Stimulated activated CD4-positive, alpha-beta T cell treated with anti-CD3 and anti-CD28 coated beads, TNF-alpha, amount 100 ng/mL, for 1 hour (primary cell): ENCODE data around the gene TTC23.

Experiments
- DNase-seq, 3 donors: peaks; one replicate each; pipeline ENCODE4 v3.0.0-alpha.2; 2020; ENCODE audit warnings: low read depth in 3 of 3, low spot score in 1 of 3

Gene TTC23

DNA sequence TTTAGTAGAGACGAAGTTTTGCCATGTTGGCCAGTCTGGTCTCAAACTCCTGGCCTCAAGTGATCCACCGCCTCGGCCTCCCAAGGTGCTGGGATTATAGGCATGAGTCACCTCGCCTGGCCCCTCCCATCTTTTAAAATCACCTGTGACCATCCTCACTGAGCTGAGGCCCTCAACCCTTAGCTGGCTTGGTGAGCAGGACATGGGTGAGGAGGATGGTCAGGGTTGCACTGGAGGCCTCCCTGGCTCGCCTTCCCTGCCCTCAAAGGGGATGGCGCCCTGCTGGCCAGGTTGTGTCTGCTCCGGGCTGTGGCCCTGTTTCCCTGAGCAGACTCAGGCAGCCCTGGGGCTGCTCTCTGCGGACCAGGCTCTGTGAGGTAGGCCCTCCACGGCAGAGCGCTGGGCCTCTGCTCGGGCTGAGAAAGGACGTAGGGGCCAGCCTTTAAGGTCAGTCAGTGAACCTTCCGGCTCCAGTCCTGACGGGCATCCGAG, 110.8 kb downstream of the TTC23 start:
- DNase-seq = no peak

DNA sequence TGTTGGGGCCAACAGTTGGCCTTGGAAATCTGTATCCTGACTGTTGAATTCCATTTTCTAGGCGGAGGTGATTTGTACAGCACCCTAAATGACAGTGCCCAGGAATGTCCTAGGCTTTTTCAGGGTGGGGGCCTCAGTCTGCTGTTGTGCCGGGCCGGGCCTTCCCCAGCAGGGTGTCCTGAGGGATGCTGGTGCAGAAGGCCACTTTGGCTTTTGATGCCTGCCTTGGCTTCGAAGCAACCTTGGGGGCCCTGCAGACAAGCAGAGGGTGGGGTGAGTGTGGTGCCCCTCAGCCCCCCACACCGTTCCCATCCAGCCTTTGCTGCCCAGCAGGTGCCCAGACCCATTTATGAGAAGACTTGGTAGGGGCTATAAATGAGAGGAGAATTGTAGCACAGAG, 111.5 kb downstream of the TTC23 start:
- DNase-seq = no peak

DNA sequence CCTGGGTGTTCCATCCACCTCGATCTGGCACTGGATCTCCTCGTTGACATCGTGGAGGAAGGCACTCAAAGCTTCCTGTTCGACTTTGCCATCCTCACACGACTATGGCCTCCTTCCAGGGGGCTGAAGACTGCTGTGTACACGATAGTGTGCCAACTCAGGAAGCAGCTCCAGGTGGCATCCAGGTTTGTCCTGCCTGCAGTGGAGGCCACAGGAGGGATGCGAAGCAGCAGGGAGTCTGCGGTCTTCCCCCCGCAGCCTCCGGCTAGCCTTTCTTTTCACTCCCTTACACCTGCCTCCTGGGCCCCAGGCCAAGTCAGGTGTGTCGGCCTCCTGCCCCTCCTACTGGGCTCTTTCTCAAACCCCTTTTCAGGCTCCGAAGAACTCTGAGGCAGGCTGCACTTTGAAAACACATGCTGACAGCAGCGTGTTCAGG, 112.3 kb downstream of the TTC23 start:
- no peak for DNase-seq

DNA sequence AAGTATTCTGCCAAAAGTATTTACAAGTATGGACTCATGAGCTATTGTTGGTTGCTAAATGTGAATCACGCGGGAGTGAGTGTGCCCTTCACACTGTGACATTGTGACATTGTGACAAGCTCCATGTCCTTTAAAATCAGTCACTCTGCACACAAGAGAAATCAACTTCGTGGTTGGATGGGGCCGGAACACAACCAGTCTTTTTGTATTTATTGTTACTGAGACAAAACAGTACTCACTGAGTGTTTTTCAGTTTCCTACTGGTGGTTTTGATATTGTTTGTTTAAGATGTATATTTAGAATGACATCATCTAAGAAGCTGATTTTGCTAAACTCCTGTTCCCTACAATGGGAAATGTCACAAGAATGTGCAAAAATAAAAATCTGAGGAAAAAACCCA, 114.2 kb downstream of the TTC23 start:
- DNase-seq = no peak

DNA sequence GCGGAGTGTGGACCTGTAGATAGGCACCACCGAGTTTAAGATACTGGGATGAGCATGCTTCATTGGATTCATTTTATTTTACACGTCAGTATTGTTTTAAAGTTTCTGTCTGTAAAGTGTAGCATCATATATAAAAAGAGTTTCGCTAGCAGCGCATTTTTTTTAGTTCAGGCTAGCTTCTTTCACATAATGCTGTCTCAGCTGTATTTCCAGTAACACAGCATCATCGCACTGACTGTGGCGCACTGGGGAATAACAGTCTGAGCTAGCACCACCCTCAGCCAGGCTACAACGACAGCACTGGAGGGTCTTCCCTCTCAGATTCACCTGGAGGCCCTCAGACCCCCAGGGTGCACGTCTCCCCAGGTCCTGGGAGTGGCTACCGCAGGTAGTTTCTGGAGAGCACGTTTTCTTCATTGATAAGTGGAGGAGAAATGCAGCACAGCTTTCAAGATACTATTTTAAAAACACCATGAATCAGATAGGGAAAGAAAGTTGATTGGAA, 115.0 kb downstream of the TTC23 start:
- DNase-seq = no peak

DNA sequence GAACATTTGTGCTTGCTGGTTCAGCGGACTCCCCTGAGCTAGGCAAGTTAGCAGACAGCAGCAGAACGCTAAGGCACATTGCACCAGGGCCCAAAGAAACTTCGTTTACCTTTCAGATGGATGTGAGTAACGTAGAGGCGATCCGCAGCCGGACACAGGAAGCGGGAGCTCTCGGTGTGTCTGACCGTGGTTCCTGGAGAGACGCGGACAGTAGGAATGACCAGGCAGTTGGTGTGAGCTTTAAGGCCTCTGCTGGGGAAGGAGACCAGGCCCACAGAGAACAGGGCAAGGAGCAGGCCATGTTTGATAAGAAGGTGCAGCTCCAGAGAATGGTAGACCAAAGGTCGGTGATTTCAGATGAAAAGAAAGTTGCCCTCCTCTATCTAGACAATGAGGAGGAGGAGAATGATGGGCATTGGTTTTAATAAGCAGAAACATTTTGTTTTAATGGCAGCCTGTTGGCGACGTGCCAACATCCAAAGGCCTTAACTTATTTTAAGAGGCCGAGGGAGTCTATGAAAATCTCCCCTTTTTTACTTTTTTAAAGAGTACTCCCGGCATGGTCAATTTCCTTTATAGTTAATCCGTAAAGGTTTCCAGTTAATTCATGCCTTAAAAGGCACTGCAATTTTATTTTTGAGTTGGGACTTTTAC, 116.6 kb downstream of the TTC23 start:
- no peak for DNase-seq

DNA sequence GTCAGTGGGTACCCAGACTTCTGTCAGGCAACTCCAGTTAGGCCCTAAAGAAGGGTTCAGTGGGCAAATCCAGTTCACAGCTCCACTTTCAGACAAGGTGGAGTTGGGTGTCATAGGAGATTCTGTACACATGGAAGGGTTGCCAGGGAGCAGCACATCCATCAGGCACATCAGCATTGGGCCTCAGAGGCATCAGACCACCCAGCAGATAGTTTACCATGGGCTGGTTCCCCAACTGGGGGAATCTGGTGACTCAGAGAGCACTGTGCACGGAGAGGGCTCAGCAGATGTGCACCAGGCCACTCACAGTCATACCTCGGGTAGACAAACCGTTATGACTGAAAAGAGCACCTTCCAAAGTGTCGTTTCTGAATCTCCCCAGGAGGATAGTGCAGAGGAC, 117.3 kb downstream of the TTC23 start:
- DNase-seq = no peak

DNA sequence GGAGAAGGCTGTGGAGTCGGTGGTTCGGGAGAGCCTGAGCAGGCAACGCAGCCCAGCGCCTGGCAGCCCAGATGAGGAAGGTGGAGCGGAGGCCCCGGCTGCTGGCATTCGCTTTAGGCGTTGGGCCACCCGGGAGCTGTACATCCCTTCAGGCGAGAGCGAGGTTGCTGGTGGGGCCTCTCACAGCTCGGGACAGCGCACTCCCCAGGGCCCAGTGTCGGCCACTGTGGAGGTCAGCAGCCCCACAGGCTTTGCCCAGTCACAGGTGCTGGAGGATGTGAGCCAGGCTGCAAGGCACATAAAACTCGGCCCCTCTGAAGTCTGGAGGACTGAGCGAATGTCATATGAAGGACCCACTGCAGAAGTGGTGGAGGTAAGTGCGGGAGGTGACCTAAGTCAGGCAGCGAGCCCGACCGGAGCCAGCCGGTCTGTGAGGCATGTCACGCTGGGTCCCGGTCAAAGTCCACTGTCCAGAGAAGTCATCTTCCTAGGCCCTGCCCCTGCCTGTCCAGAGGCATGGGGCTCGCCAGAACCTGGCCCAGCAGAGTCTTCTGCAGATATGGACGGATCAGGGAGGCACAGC, 117.8 kb downstream of the TTC23 start:
- no peak for DNase-seq

DNA sequence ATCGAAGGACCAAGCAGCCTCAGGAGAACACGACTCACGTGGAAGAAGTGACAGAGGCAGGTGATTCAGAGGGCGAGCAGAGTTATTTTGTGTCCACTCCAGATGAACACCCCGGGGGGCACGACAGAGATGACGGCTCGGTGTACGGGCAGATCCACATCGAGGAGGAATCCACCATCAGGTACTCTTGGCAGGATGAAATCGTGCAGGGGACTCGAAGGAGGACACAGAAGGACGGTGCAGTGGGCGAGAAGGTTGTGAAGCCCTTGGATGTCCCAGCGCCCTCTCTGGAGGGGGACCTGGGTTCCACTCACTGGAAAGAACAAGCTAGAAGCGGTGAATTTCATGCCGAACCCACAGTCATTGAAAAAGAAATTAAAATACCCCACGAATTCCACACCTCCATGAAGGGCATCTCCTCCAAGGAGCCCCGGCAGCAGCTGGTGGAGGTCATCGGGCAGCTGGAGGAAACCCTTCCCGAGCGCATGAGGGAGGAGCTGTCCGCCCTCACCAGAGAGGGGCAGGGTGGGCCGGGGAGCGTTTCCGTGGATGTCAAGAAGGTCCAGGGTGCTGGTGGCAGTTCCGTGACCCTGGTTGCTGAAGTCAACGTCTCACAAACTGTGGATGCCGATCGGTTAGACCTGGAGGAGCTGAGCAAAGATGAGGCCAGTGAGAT, 118.5 kb downstream of the TTC23 start:
- no peak for DNase-seq

DNA sequence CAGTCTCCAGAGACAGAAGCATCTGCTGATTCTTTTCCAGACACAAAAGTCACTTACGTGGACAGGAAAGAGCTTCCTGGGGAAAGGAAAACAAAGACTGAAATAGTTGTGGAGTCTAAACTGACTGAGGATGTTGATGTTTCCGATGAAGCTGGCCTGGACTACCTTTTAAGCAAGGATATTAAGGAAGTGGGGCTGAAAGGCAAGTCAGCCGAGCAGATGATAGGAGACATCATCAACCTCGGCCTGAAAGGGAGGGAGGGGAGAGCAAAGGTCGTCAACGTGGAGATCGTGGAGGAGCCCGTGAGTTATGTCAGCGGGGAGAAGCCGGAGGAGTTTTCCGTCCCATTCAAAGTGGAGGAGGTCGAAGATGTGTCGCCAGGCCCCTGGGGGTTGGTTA, 119.1 kb downstream of the TTC23 start:
- DNase-seq = no peak

DNA sequence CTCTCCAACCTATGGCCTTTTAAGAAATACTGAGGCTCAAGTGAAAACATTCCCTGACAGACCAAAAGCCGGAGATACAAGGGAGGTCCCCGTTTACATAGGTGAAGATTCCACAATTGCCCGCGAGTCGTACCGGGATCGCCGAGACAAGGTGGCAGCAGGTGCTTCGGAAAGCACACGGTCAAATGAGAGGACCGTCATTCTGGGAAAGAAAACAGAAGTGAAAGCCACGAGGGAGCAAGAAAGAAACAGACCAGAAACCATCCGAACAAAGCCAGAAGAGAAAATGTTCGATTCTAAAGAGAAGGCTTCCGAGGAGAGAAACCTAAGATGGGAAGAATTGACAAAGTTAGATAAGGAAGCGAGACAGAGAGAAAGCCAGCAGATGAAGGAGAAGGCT, 119.7 kb downstream of the TTC23 start:
- DNase-seq = no peak

DNA sequence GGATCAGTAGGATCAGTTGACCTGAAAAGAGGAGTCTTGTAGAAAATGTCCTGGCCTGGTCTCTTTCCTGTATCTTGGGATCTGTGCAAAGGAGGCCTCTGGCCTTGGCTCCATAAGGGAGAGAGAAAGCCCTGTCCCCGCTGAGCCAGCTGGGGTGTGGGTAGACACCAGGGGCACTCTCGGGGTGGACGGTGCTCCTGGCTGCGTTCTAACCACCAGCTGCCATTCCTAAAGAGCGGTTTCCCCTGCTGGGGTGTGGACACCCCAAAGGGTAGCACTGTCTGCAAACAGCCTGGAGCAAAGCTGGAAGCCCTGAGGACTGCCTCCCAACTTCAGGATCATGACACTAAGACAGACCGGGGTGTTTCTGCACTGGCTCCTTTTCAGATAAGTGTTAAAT, 121.0 kb downstream of the TTC23 start:
- DNase-seq = no peak

DNA sequence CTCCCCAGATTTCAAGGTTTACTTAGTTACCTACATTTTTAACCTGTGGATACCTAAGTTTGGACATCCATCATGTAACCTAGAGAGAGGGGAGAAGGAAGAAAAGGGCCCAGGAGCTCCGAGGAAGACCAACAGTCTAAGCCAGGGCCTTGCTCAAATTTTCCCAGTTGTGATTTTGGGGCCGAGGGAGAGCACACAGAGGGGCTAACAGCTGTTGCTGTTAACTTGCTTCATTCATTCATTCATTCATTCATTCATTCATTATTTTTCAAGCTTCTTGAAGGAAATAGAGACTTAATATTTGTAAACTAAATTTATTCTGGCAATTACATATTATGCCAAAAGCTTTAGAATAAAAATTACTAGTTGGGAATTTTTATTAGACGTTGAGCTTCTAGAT, 121.6 kb downstream of the TTC23 start:
- DNase-seq = no peak

DNA sequence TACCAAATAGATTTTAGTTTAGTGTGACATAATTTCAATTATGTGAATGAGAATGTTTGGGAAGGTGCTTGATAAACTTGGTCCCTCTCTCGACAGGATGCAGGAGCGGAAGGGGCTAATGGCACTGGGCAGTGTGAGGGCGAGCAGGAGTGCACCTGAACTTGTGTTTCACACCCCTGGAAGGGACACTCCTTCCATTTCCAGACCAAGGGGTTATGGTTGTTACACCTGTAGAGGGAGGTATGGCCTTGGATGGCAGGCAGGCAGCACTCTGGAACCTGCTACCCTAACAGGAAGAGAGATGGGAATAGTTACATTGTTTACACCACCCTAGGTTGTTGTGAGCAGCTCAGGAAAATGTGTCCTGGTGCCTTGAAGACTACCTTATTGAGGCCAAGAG, 122.5 kb downstream of the TTC23 start:
- DNase-seq = no peak

DNA sequence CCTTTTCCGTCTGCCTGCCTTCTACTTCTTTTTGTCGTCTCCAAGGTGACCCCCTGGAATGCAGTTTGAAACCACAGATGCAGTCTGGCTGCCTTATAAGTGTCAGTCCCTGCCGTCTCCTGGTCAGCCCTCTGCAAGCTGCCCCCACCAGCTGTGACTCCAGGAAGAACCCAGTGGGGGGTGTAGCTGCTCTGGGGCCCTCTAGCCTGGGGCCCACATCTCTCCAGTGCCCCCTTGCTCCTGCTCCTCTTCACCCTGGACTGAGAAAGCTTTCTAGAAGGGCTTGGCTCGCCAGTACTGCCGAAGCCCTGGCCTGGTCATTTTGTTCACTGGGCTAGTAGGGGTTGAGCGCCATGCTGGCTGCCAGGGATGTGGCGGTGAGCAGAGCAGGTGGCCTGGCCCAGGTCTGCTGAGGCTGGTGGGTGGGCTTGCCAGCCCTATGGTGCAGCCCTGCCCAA, 123.2 kb downstream of the TTC23 start:
- DNase-seq = no peak

DNA sequence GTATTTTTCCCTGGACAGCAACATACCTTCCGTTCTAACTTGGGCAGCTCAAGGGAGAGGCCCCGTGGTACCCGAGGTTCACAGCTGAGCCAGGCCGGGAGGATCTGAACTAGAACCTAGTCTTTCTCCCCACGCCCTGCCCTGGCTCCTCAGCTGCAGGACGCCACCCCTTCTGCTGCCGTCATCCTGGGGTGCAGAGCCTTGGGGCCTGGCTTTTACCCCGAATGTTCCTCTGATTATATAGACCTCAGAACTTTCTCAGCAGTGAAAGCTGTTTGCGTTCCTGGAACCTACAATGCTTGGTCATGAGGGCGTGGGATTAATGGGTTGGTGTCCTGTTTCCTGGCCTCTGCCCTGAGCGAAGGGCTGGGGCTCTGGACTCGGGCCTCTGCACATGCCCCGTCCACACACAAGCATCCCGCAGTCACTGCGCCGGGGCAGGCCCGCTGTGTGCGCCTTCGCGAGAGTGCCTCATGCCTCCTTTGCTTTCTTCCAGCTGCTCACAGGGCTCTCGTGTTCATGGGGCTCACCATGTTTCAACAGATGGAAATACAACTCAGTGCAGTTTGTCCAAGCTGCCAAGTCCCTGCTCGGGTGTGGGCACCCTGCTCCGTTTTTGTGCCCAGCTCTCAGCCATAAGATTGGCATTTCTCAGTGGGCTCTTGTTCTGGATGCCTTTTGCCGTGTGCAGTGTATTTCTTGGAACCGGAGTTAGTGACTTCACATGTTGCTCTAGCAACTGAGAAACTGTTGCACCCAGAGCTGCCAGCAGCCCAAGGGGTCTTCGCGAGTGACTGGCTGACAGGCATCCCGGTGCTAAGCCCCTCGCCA, 124.1 kb downstream of the TTC23 start:
- no peak for DNase-seq

DNA sequence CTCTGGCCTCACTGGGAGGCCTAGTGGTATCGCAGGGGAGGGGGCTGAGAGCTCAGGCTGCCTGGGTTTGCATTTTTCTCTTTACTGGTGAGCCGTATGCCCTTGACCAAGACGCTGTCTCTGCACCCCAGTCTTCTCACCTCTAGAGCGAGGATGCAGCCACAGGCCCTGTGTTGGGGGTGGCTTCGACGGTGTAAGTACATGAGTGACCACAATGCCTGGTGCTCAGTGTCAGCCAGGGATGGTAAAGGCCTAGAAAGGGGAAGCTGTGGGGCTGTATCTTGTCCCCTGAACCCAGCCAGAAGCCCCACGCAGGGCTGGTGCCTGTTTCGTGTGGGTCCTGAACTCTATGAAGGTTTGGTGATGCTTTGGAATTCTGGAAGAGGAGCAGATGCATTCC, 124.7 kb downstream of the TTC23 start:
- no peak for DNase-seq

DNA sequence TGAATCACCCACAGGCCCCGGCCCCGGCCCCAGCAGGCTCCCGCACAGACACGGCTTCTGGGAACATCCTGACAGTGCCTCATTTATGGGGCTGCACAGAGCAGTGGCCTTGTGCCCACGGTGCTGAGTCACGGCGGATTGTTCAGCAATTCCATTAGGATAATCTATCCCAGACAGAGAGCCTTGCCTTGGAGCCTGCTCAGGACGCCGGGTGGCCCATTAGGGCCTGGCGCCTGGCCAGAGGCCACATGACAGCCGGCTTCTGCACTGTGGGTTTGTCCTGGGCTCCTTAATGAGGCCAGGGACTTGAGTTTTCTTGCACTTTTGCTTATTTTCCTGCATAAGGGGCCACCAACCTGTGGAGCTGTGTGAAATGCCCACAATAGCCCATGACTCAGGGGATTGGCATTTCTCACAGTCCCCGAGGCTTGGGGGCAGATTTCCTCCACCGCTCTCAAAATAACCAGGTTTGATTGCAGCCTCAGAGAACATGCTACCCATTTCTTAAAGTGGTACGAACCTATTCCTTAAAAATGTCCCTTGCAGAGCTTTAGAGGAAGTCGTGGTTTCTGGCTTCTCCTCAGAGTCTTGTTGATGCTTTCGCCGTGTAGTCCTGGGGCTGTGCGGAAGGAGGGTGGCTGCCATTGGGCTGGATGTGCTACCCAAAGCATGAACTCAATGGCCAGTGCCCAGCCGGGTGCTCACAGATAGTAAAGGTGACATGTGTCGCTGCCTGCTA, 125.5 kb downstream of the TTC23 start:
- DNase-seq = no peak

DNA sequence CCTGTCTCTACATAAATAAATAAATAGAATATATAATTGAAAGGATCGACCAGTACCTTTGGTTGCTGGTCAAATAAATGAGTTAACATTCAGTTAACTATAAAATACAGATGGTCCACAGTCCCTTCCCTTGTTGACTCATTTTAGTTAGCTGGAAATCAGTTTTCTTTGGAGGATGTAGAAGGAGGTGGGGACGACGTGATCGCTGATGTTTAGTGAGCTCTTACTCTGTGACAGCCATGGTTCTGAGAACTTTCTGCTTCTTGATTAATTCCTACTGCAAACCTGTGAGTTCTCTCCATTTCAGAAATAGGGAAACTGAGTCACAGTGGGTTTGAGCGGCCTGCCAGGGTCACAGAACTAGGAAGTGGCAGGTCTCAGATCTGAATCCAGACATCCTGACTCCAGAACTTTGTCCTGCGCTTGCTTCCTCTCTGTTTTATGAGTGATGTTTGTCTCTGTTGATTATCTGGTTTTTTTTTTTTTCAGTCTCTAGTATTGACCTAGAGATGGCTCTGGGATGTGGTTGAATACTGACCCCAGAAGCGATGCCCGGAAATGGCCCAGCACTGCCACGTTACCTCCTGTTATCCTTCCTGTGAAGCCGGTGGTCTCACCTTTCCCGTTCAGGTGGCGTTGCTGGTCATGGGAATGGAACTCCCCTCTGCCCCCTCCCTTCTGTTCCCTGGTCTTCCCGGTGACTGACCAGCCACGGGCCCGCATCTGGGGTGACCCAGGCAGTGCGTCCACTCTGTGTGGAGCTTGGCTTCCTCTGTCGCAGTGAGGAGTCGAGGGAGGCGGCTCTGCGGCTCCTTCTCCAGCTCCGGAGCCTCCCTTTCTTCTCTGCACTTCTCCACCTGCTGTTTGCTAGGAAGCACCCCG, 126.3 kb downstream of the TTC23 start:
- DNase-seq = no peak
